Endothelial cell of umbilical vein (primary cell): Measurements from ENCODE around the gene PRSS53. TPM values are rescaled to one million over a fixed set of nuclear protein-coding genes. Genes with fewer than 3 reads are reported as not detected.

Source experiments
- BruUV-seq: library from RNA; stranded (reverse); fragments of 400-500 nt; replicated peaks from 2 replicates; lab custom pipeline; 2021; lab: Mats Ljungman, UMichigan
- CTCF ChIA-PET: fragments of 300-600, 350-600 bp; sonication (Branson Sonifier 250); formaldehyde crosslinking; loops from one replicate; lab custom pipeline; 2021; ENCODE audit warnings: antibody characterized with exemption, inconsistent platforms; lab: Charles Lee
- POLR2A ChIA-PET: fragments of 300-600, 350-600 bp; sonication (Branson Sonifier 250); formaldehyde crosslinking; loops from one replicate; lab custom pipeline; 2021; ENCODE audit warnings: antibody characterized with exemption, inconsistent platforms; lab: Charles Lee
- DNase-seq: peaks from one replicate; pipeline ENCODE4 v3.0.0-alpha.2; 2011; ENCODE audit warnings: low read depth, low spot score
- FAIRE-seq: peaks from 2 replicates; lab custom pipeline; 2011; peaks lifted over from hg19 to GRCh38; lab: Jason Lieb, UNC
- H2AFZ ChIP-seq: 2 replicates; pipeline ENCODE4 v1.6.0; 2012; ENCODE audit warnings: low read depth, low read length, control low read depth, inconsistent platforms
- H3K27ac ChIP-seq: 2 replicates; pipeline ENCODE4 v1.5.1; 2011; ENCODE audit warnings: low read depth, mild to moderate bottlenecking, control low read depth, low read length, moderate library complexity; ENCODE audit not compliant: insufficient read depth
- H3K27me3 ChIP-seq, 2 experiments: 2 replicates each; pipeline versions ENCODE4 v1.6.0 to v1.6.1; 2011; ENCODE audit warnings: low read length in 2 of 2, mixed read lengths in 1 of 2; ENCODE audit not compliant: control insufficient read depth in 2 of 2, insufficient read depth in 2 of 2
- H3K36me3 ChIP-seq, 2 experiments: 2 replicates in 1 of 2; 3 replicates in 1 of 2; pipeline ENCODE4 v1.5.1; 2011; ENCODE audit warnings: low read length in 2 of 2, mild to moderate bottlenecking in 1 of 2, moderate library complexity in 1 of 2; ENCODE audit not compliant: control insufficient read depth in 2 of 2, insufficient read depth in 2 of 2; ENCODE audit errors: extremely low read depth in 1 of 2
- H3K4me1 ChIP-seq: 3 replicates; pipeline ENCODE4 v1.5.1; 2011; ENCODE audit warnings: mild to moderate bottlenecking, low read length; ENCODE audit not compliant: control insufficient read depth, insufficient read depth; ENCODE audit errors: extremely low read depth
- H3K4me2 ChIP-seq: 2 replicates; pipeline ENCODE4 v1.6.1; 2011; ENCODE audit warnings: low read length, control low read depth, mixed read lengths; ENCODE audit not compliant: insufficient read depth
- H3K4me3 ChIP-seq, 3 experiments: fragments of 200-600 bp in 1 of 3; sonication (generic), shearing (Covaris generic) in 1 of 3; replicated peaks in 1 of 3; 2 replicates each; pipeline ENCODE4 v1.5.1; 2011 to 2016; ENCODE audit warnings: control low read depth in 3 of 3, low read length in 3 of 3, mild to moderate bottlenecking in 2 of 3, inconsistent platforms in 1 of 3, low read depth in 1 of 3, moderate library complexity in 1 of 3; ENCODE audit not compliant: insufficient read depth in 1 of 3
- H3K79me2 ChIP-seq: 2 replicates; pipeline ENCODE4 v1.6.0; 2012; ENCODE audit warnings: low read length, inconsistent platforms; ENCODE audit not compliant: control insufficient read depth, insufficient read depth
- H3K9ac ChIP-seq: replicated peaks from 2 replicates; pipeline ENCODE3; 2011; ENCODE audit warnings: low read length, control low read depth; ENCODE audit not compliant: insufficient read depth; ENCODE audit errors: extremely low read depth
- H3K9me1 ChIP-seq: replicated peaks from 3 replicates; pipeline ENCODE4 v1.6.0; 2011; ENCODE audit warnings: mild to moderate bottlenecking, low read length; ENCODE audit not compliant: control insufficient read depth, insufficient read depth; ENCODE audit errors: extremely low read depth
- H3K9me3 ChIP-seq: replicated peaks from 2 replicates; pipeline ENCODE4 v1.5.1; 2012; ENCODE audit warnings: low read length, inconsistent platforms; ENCODE audit not compliant: control insufficient read depth, insufficient read depth
- H4K20me1 ChIP-seq: replicated peaks from 2 replicates; pipeline ENCODE3; 2011; ENCODE audit warnings: mild to moderate bottlenecking, low read length; ENCODE audit not compliant: control insufficient read depth, insufficient read depth; ENCODE audit errors: extremely low read depth
- CTCF ChIP-seq, 2 donors: IDR thresholded peaks; 1 replicate in 1 of 2; 2 replicates in 1 of 2; pipeline ENCODE4 v1.5.1; 2011; ENCODE audit warnings: low read length in 2 of 2, mild to moderate bottlenecking in 2 of 2, moderate library complexity in 2 of 2, control low read depth in 1 of 2, inconsistent platforms in 1 of 2, low read depth in 1 of 2; ENCODE audit not compliant: insufficient read depth in 1 of 2; ENCODE audit errors: extremely low read depth in 1 of 2
- FOS ChIP-seq: IDR thresholded peaks from 2 replicates; pipeline ENCODE4 v1.6.1; 2011; ENCODE audit warnings: mild to moderate bottlenecking, low read length, moderate library complexity, borderline replicate concordance; ENCODE audit not compliant: insufficient read depth
- JUN ChIP-seq: IDR thresholded peaks from 2 replicates; pipeline ENCODE4 v1.6.1; 2011; ENCODE audit warnings: borderline replicate concordance, low read depth; ENCODE audit not compliant: insufficient read length, insufficient read depth
- MYC ChIP-seq: IDR thresholded peaks from one replicate; pipeline ENCODE4 v1.6.1; 2011; ENCODE audit warnings: mild to moderate bottlenecking, low read depth, low read length
- POLR2A ChIP-seq: IDR thresholded peaks from 2 replicates; pipeline ENCODE4 v1.6.1; 2012; ENCODE audit warnings: low read depth, mild to moderate bottlenecking, control low read depth, low read length
- POLR2AphosphoS5 ChIP-seq: IDR thresholded peaks from 2 replicates; pipeline ENCODE4 v1.6.1; 2012; ENCODE audit warnings: low read depth, mild to moderate bottlenecking, control low read depth, low read length, moderate library complexity; ENCODE audit not compliant: insufficient read depth
- dilution Hi-C: fragments of 300-500 bp; cut with MboI; formaldehyde crosslinking; loops from one replicate; pipeline ENCODE4 v1.15.0; 2019; ENCODE audit warnings: low sequenced_read_pairs; ENCODE audit not compliant: extremely low pct_ligation_motif_present
- intact Hi-C: fragments of 100-400 bp; cut with micrococcal nuclease; formaldehyde crosslinking; loops from one replicate; pipeline ENCODE4 v1.10.0; 2022
- polyA plus RNA-seq, 4 experiments: library from polyadenylated mRNA; depleted of rRNA in 3 of 4; stranded (reverse) in 3 of 4; unstranded in 1 of 4; fragments of >200 nt; gene quantifications; 2 replicates each; pipeline versions ENCODE4 v1.2.1 to v1.2.3, GENCODE V29; 2011 to 2012; ENCODE audit warnings: missing spikeins in 1 of 4
- total RNA-seq: library from RNA; stranded (reverse); gene quantifications from 2 replicates; pipeline ENCODE4 v1.2.3, GENCODE V29; 2021

The PRSS53 gene
- total and polyA plus RNA-seq, 2 donors (not counting 3 experiments of a cell fraction or from before 2014, with no cell fraction given) = 2.8 to 3.5 TPM

DNA sequence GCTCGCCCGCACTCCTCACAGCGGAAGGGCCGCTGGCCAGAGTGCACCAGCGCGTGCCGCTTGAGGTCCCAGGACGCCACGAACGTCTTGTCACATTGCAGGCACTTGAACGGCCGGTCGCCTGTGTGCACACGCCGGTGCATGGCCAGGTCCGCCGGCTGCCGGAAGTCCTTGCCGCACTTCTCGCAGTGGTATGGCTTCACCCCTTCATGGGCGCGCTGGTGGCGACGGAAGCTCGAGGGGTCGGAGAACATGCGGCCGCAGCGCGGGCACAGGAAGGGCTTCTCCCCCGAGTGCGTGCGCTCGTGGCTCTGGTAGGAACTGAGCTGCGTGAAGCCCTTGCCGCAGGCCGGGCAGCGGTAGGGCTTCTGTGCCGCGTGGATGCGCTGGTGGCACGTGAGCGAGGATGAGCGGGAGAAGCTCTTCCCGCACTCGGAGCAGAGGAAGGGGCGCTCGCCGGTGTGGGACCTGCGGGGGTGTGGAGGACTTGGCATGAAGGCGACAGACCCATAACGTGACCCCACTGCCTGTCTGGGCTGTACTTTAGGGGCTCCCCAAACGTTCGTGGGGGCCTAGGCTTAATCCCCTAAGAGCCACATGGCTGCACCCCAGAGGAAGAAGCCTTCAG is 26.8 kb downstream of the PRSS53 start:
- H3K9ac ChIP-seq = no peak overlapping the region
- no peak overlapping the region for H3K27ac ChIP-seq
- H4K20me1 ChIP-seq = no peaks in the 10 kb centered on the region
- ChIA-PET CTCF (no interaction called here), POLR2A (no interaction called here)
- H3K4me2 ChIP-seq = no peak overlapping the region
- DNase-seq (no peak), FAIRE-seq (no peak)
- H3K79me2 ChIP-seq = peaks cover 5% of the 10 kb centered on the region
- BruUV-seq = no TSS peak
- H3K9me3 ChIP-seq = no peaks in the 10 kb centered on the region
- no peak overlapping the region for H2AFZ ChIP-seq
- no peak for TF ChIP-seq POLR2AphosphoS5
- TF ChIP-seq MYC = no peak
- TF ChIP-seq POLR2A = no peak
- TF ChIP-seq JUN = no peak
- no peak for TF ChIP-seq FOS
- no peak for TF ChIP-seq CTCF (IDR thresholded peaks at IDR 0.05; ENCODE audit: extremely low read depth in 1 of 2, insufficient read depth in 1 of 2, low read depth in 1 of 2, low read length in 2 of 2)
- dilution Hi-C loops = no loop called here
- peaks cover 0 to 19% of the 10 kb centered on the region in 2 experiments for H3K36me3 ChIP-seq
- no peaks in the 10 kb centered on the region for H3K27me3 ChIP-seq
- H3K9me1 ChIP-seq = no peaks in the 10 kb centered on the region
- H3K4me3 ChIP-seq = no peak overlapping the region
- H3K4me1 ChIP-seq = peaks cover 10% of the 10 kb centered on the region
- intact Hi-C loops = no loop called here
